ENCODE data around the gene SIX5. TPM values are rescaled to one million over a fixed set of nuclear protein-coding genes. Genes with fewer than 3 reads are reported as not detected.

Gene SIX5
- total and polyA plus RNA-seq, 2 experiments from 2014 or later = 15.6 to 17.0 TPM

DNA sequence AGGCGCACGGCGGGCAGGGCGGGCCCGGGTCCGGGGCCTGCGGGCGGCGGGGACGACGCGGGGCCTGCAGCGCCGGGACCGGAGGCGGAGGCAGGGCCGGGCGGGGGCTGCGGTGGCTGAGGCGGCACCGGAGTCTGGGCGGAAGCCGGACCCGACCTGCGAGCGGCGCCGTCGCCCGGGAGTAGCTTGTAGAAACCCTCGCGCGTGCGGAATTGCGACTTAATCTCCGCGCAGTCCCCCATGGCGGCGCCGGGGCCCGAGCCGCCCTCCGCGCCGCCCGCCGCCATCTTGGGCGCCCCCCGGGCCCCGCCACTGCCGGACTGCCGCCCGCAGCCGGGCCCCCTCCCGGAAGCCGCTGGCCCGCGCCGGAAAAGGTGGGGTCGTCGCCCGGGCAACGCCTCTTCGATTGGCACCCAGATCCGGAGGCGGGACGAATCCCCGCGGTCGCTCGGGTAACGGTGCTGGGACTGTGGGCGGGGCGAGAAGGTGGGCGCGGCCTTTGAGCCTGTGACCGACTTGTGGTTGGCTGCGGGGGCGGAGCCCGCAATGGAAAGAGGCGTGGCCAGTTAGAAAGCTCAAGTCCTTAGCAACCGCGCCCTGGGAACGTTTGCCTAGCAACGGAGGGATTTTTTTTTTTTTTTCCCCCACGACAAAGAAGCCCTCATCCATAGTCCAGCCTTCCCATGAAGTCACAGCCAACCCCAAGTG, 23.6 kb upstream of the SIX5 start, which contains the start of gene DMWD:
TSS of gene DMWD (minus strand) at position 376 of the 708 bp plus-strand sequence. CDS start at position 287, 89 bp downstream.
- H3K36me3 ChIP-seq (replicated peaks; ENCODE audit: insufficient read depth, low read depth) = no peaks in the 10 kb centered on the region
- TF ChIP-seq, protein P1, sequence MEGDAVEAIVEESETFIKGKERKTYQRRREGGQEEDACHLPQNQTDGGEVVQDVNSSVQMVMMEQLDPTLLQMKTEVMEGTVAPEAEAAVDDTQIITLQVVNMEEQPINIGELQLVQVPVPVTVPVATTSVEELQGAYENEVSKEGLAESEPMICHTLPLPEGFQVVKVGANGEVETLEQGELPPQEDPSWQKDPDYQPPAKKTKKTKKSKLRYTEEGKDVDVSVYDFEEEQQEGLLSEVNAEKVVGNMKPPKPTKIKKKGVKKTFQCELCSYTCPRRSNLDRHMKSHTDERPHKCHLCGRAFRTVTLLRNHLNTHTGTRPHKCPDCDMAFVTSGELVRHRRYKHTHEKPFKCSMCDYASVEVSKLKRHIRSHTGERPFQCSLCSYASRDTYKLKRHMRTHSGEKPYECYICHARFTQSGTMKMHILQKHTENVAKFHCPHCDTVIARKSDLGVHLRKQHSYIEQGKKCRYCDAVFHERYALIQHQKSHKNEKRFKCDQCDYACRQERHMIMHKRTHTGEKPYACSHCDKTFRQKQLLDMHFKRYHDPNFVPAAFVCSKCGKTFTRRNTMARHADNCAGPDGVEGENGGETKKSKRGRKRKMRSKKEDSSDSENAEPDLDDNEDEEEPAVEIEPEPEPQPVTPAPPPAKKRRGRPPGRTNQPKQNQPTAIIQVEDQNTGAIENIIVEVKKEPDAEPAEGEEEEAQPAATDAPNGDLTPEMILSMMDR (IDR thresholded peaks at IDR 0.05; ENCODE audit: poor library complexity) = no peak
- no peak for TF ChIP-seq EZH2phosphoT487 (IDR thresholded peaks at IDR 0.05; ENCODE audit: low read depth, severe bottlenecking, unreplicated experiment)
- no peak for TF ChIP-seq EZH2 (IDR thresholded peaks at IDR 0.05; ENCODE audit: borderline replicate concordance)
- H3K27ac ChIP-seq = peak within 1 kb of the TSS; percentile 55
- under 1% methylated on average over 34 of the region's 86 CpGs for WGBS (ENCODE audit: low lambda C conversion rate, missing lambda C conversion rate)
- H3K79me2 ChIP-seq = peaks cover 35% of the 10 kb centered on the region
- peak within 1 kb of the TSS; percentile 95 for H3K4me2 ChIP-seq
- peak within 1 kb of the TSS; percentile 91 for H3K4me3 ChIP-seq
- no peaks in the 10 kb centered on the region for H3K9me3 ChIP-seq (ENCODE audit: low read depth)
- peaks cover 5% of the 10 kb centered on the region for H4K20me1 ChIP-seq (ENCODE audit: insufficient read depth, poor library complexity, severe bottlenecking)
- peak within 1 kb of the TSS; percentile 35 for H2AFZ ChIP-seq
- peak; percentile 100 for DNase-seq (ENCODE audit: low spot score)
- H3K9me2 ChIP-seq (replicated peaks; ENCODE audit: insufficient read depth) = no peaks in the 10 kb centered on the region
- H3K4me1 ChIP-seq (ENCODE audit: insufficient read depth) = no peaks in the 10 kb centered on the region
- H3K27me3 ChIP-seq = no peaks in the 10 kb centered on the region

DNA sequence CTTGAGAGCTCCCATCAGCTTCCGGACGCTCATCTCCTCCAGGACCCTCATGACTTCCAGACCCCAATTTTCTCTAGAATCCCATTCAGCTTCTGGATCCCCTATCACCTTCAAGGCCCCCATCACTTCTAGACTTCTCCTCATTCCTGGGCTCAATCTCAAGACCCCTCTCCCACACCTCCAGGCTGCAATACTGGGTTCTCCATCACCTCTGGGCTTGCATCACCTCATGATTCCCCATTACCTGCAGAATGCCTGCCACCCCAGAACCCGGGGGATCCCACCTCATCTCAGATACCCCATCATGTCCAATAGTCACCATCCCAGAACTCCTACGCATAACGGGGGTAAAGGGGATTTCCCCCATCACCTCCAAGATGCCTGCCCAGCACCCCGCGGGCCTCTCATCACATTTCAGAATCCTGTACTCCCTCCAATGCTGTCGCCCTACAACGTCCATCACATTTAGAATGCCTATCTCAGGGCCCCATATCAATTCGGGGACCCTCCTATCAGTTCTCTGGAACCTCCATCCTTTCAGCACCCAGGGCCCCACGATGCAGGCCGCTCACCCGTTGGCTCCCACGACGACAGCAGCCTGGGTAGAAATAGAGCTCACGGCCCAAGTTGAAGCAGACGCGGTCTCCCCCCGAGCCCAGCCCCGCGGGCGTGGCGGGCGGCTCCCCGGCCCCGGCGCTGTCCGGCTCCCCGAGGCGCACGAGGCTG, 22.9 kb upstream of the SIX5 start:
- Histone ChIP-seq H3K4me1 (ENCODE audit: insufficient read depth) (no peaks in the 10 kb centered on the region), H3K9me2 (replicated peaks; ENCODE audit: insufficient read depth) (no peaks in the 10 kb centered on the region), H3K27ac (peak overlapping the region; percentile 55), H3K4me2 (peak overlapping the region; percentile 95), H3K79me2 (peaks cover 35% of the 10 kb centered on the region), H3K36me3 (replicated peaks; ENCODE audit: insufficient read depth, low read depth) (no peaks in the 10 kb centered on the region), H4K20me1 (ENCODE audit: insufficient read depth, poor library complexity, severe bottlenecking) (peaks cover 5% of the 10 kb centered on the region), H3K9me3 (ENCODE audit: low read depth) (no peaks in the 10 kb centered on the region), H2AFZ (peak overlapping the region; percentile 35), H3K4me3 (peak overlapping the region; percentile 91), H3K27me3 (no peaks in the 10 kb centered on the region)
- WGBS (ENCODE audit: low lambda C conversion rate, missing lambda C conversion rate) = 19% methylated on average over 13 of the region's 31 CpGs
- DNase-seq (ENCODE audit: low spot score) = no peak
- TF ChIP-seq, protein P1 (IDR thresholded peaks at IDR 0.05; ENCODE audit: poor library complexity) = no peak
- TF ChIP-seq EZH2phosphoT487 (IDR thresholded peaks at IDR 0.05; ENCODE audit: low read depth, severe bottlenecking, unreplicated experiment) (no peak), EZH2 (IDR thresholded peaks at IDR 0.05; ENCODE audit: borderline replicate concordance) (no peak)

DNA sequence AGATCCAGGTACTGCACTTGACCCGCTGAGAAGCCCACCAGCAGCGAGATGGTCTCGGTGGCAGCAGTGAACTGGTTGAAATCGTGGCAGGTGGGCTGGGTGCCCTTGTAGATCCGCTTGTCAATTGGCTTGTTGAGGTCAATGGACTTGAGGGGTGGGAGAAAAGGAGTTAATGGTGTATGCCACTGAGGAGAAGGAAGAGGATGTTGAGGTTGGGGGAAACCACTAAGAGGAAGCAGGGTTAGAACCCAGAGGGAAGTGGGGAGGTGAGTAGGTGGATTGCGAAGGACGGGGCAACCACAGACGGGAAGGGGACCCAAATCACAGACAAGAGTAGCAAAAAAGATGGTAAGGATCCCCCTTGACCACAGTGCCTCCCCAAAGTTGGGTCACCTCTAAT, 21.9 kb upstream of the SIX5 start:
- H3K4me1 ChIP-seq (ENCODE audit: insufficient read depth) = no peaks in the 10 kb centered on the region
- H3K9me2 ChIP-seq (replicated peaks; ENCODE audit: insufficient read depth) = no peaks in the 10 kb centered on the region
- H3K4me2 ChIP-seq = peak overlapping the region; percentile 95
- no peaks in the 10 kb centered on the region for H3K36me3 ChIP-seq (replicated peaks; ENCODE audit: insufficient read depth, low read depth)
- no peak for DNase-seq (ENCODE audit: low spot score)
- no peaks in the 10 kb centered on the region for H3K27me3 ChIP-seq
- H4K20me1 ChIP-seq (ENCODE audit: insufficient read depth, poor library complexity, severe bottlenecking) = peaks cover 5% of the 10 kb centered on the region
- no peak for TF ChIP-seq EZH2 (IDR thresholded peaks at IDR 0.05; ENCODE audit: borderline replicate concordance)
- TF ChIP-seq EZH2phosphoT487 (IDR thresholded peaks at IDR 0.05; ENCODE audit: low read depth, severe bottlenecking, unreplicated experiment) = no peak
- TF ChIP-seq, protein P1 (IDR thresholded peaks at IDR 0.05; ENCODE audit: poor library complexity) = no peak
- no peak overlapping the region for H3K27ac ChIP-seq
- H3K4me3 ChIP-seq = no peak overlapping the region
- no peaks in the 10 kb centered on the region for H3K9me3 ChIP-seq (ENCODE audit: low read depth)
- H3K79me2 ChIP-seq = peaks cover 35% of the 10 kb centered on the region
- H2AFZ ChIP-seq = no peak overlapping the region
- 96% methylated on average over 8 of the region's 8 CpGs for WGBS (ENCODE audit: low lambda C conversion rate, missing lambda C conversion rate)

Measured in hepatocyte (in vitro differentiated cells).